Motor neuron (in vitro differentiated cells): ENCODE measurements around the gene OR8K5. TPM values are rescaled to one million over a fixed set of nuclear protein-coding genes. Genes with fewer than 3 reads are reported as not detected.

ENCODE experiments used
- ATAC-seq, 8 experiments: fragments of 200-7000 bp; cut with Tn5 transposase; replicated peaks in 6 of 8; 2 replicates each; pipeline ENCODE4 v1.8.0; 2021; ENCODE audit warnings: mild to moderate bottlenecking in 8 of 8, moderate library complexity in 8 of 8
- H3K27ac ChIP-seq, 2 donors: fragments of 250-450 bp; sonication (Bioruptor Pico); 2 replicates each; pipeline ENCODE4 v1.9.0; 2021; ENCODE audit warnings: antibody characterized with exemption in 2 of 2, mild to moderate bottlenecking in 2 of 2, moderate library complexity in 1 of 2
- H3K4me1 ChIP-seq, 2 donors: fragments of 250-450 bp; sonication (Bioruptor Pico); replicated peaks in 1 of 2; 2 replicates each; pipeline ENCODE4 v1.6.1; 2021; ENCODE audit warnings: antibody characterized with exemption in 2 of 2, mild to moderate bottlenecking in 2 of 2, moderate library complexity in 1 of 2
- H3K4me3 ChIP-seq, 5 donors: fragments of 250-450 bp; sonication (Bioruptor Pico); 2 replicates each; pipeline ENCODE4 v1.9.0; 2021; ENCODE audit warnings: antibody characterized with exemption in 5 of 5, mild to moderate bottlenecking in 5 of 5, moderate library complexity in 4 of 5
- WGBS, 10 experiments: fragments of 450-650 bp; shearing (Covaris generic); methylation state at CpG; one replicate each; pipeline ENCODE4 v1.0.0; 2022; 5-methylcytosine and 5-hydroxymethylcytosine counted together
- in situ Hi-C, 9 experiments: fragments of 400-800 bp; cut with MboI; loops; one replicate each; pipeline ENCODE4 v1.15.0; 2021; ENCODE audit warnings: low sequenced_read_pairs in 9 of 9, low pct_unique_long_range_greater_than_20kb in 2 of 9; ENCODE audit not compliant: unreplicated experiment in 9 of 9
- total RNA-seq, 8 experiments: library from RNA; unstranded; fragments of 300-600 nt; gene quantifications; 2 replicates each; pipeline versions ENCODE4 v1.2.3 to v1.2.4, GENCODE V29; 2022

OR8K5 gene
- total RNA-seq, 8 experiments from 2014 or later = 0.33 TPM; not detected in 7

- no peak for ATAC-seq
- Histone ChIP-seq H3K4me3 (no peak within 1 kb of the TSS), H3K4me1 (no peaks in the 10 kb centered on the region), H3K27ac (no peak within 1 kb of the TSS)
- 12 to 97% (median 59%) methylated on average over 1 to 6 of the region's 6 CpGs; no CpG with 5 or more reads in 2 of the 10 experiments for WGBS, 10 experiments
- in situ Hi-C loops = no loop called here
These were observed 38.0 kb downstream of the OR8K5 start, which contains the start of gene OR8H3 for GRCh38 chr11:56122073-56122472. OR8H3 (plus strand) TSS chr11:56122373; CDS start chr11:56122373, 0 bp downstream.

Other genes with a start within 250 kb of the OR8K5 start
- under 1 TPM in 1 of 8 experiments, not detected in 7; 0.52 TPM for gene OR5W2, start 245.7 kb downstream of the OR8K5 start, total RNA-seq
- under 1 TPM in 2 of 8 experiments, not detected in 6; 0.21 to 0.76 TPM for gene OR5I1, start 223.9 kb downstream of the OR8K5 start, total RNA-seq
- under 1 TPM in 3 of 8 experiments, not detected in 5; 0.05 to 0.33 (median 0.13) TPM for gene OR10AG1, start 190.4 kb downstream of the OR8K5 start, total RNA-seq
- under 1 TPM in 2 of 8 experiments, not detected in 6; 0.36 to 0.95 TPM for gene OR5F1, start 165.7 kb downstream of the OR8K5 start, total RNA-seq
- under 1 TPM in 5 of 8 experiments, not detected in 3; 0.04 to 0.28 (median 0.05) TPM for gene OR5AS1, start 132.7 kb downstream of the OR8K5 start, total RNA-seq
- under 1 TPM in 2 of 8 experiments, not detected in 6; 0.45 to 0.47 TPM for gene OR8I2, start 67.0 kb downstream of the OR8K5 start, total RNA-seq
- gene OR8H2, start 56.6 kb downstream of the OR8K5 start, total RNA-seq = under 1 TPM in 3 of 8 experiments, not detected in 5; 0.18 to 0.59 (median 0.47) TPM
- under 1 TPM in 1 of 8 experiments, not detected in 7; 0.49 TPM for gene OR8H3, start 37.9 kb downstream of the OR8K5 start, total RNA-seq
- under 1 TPM in 1 of 8 experiments, not detected in 7; 0.14 TPM for gene OR8J3, start 20.1 kb downstream of the OR8K5 start, total RNA-seq
- not detected for gene OR5J2, start 16.3 kb upstream of the OR8K5 start, total RNA-seq
- gene OR5T2, start 73.9 kb upstream of the OR8K5 start, total RNA-seq = under 1 TPM in 2 of 8 experiments, not detected in 6; 0.15 to 0.38 TPM
- gene OR5T3, start 91.9 kb upstream of the OR8K5 start, total RNA-seq = not detected
- under 1 TPM in 1 of 8 experiments, not detected in 7; 0.38 TPM for gene OR5T1, start 113.8 kb upstream of the OR8K5 start, total RNA-seq
- under 1 TPM in 1 of 8 experiments, not detected in 7; 0.09 TPM for gene OR8H1, start 131.9 kb upstream of the OR8K5 start, total RNA-seq
- gene OR8K3, start 154.8 kb upstream of the OR8K5 start, total RNA-seq = not detected
- not detected for gene OR8K1, start 185.7 kb upstream of the OR8K5 start, total RNA-seq
- gene OR8J1, start 194.0 kb upstream of the OR8K5 start, total RNA-seq = under 1 TPM in 1 of 8 experiments, not detected in 7; 0.33 TPM
- under 1 TPM in 1 of 8 experiments, not detected in 7; 0.33 TPM for gene OR8U1, start 215.3 kb upstream of the OR8K5 start, total RNA-seq